HepG2 (cell line): ENCODE measurements around the gene TOMM20. TPM values are rescaled to one million over a fixed set of nuclear protein-coding genes. Genes with fewer than 3 reads are reported as not detected.

Source experiments
- CREB1 ChIP-seq, 2 experiments: fragments of 450-650 bp in 1 of 2; IDR thresholded peaks; 2 replicates each; pipeline ENCODE4 v1.6.1; 2016 to 2017; ENCODE audit warnings: control low read depth in 1 of 2, mild to moderate bottlenecking in 1 of 2, missing compliant biosample characterization in 1 of 2, missing genetic modification characterization in 1 of 2
- FOXO4 ChIP-seq: sonication (generic); formaldehyde crosslinking; conservative IDR thresholded peaks from 2 replicates; pipeline ENCODE4 v1.8.1; 2023; ENCODE audit warnings: missing genetic modification reagents
- HINFP ChIP-seq: sonication (generic); formaldehyde crosslinking; IDR thresholded peaks from 2 replicates; pipeline ENCODE4 v1.4.0; 2020; ENCODE audit warnings: low read depth, mild to moderate bottlenecking, missing genetic modification reagents
- IKZF1 ChIP-seq: fragments of 450-650 bp; IDR thresholded peaks from 2 replicates; pipeline ENCODE4 v1.7.1; 2016
- KLF11 ChIP-seq: IDR thresholded peaks from 2 replicates; pipeline ENCODE4 v1.6.1; 2016; ENCODE audit warnings: missing compliant biosample characterization
- MAFK ChIP-seq, 2 experiments: IDR thresholded peaks in 1 of 2; conservative IDR thresholded peaks in 1 of 2; 2 replicates each; pipeline ENCODE4 v1.6.1; 2011; ENCODE audit warnings: improper control_type of control experiment in 2 of 2, low read length in 2 of 2
- MTA1 ChIP-seq: sonication (generic); formaldehyde crosslinking; IDR thresholded peaks from 2 replicates; pipeline ENCODE4 v1.4.0; 2020; ENCODE audit warnings: missing genetic modification reagents, mild to moderate bottlenecking, borderline replicate concordance
- MXD3 ChIP-seq: IDR thresholded peaks from 2 replicates; pipeline ENCODE4 v1.6.1; 2016; ENCODE audit warnings: mild to moderate bottlenecking, missing biosample characterization, missing genetic modification reagents
- NFE2L2 ChIP-seq: fragments of 150-350 bp; IDR thresholded peaks from 2 replicates; pipeline ENCODE4 v1.6.1; 2014; ENCODE audit warnings: low read length
- PITX1 ChIP-seq: sonication (generic); formaldehyde crosslinking; IDR thresholded peaks from 2 replicates; pipeline ENCODE4 v1.5.1; 2020; ENCODE audit warnings: mild to moderate bottlenecking, missing genetic modification reagents
- POGZ ChIP-seq: sonication (generic); formaldehyde crosslinking; IDR thresholded peaks from 2 replicates; pipeline ENCODE4 v1.4.0; 2020; ENCODE audit warnings: mild to moderate bottlenecking, missing genetic modification reagents
- PRDM4 ChIP-seq: sonication (generic); formaldehyde crosslinking; IDR thresholded peaks from 2 replicates; pipeline ENCODE4 v1.9.0; 2021; ENCODE audit warnings: missing genetic modification reagents, borderline replicate concordance
- RAD21 ChIP-seq: fragments of 450-650 bp; formaldehyde crosslinking; IDR thresholded peaks from 2 replicates; pipeline ENCODE4 v1.5.0; 2020; ENCODE audit warnings: mild to moderate bottlenecking
- SYNCRIP ChIP-seq: fragments of 200-400 bp; formaldehyde crosslinking; IDR thresholded peaks from 2 replicates; pipeline ENCODE4 v1.6.1; 2018; ENCODE audit warnings: mild to moderate bottlenecking, low read depth, low read length; ENCODE audit not compliant: insufficient read depth
- ZBTB39 ChIP-seq: sonication (generic); formaldehyde crosslinking; IDR thresholded peaks from 2 replicates; pipeline ENCODE4 v1.5.0; 2020; ENCODE audit warnings: missing genetic modification reagents
- ZBTB43 ChIP-seq: sonication (generic); formaldehyde crosslinking; conservative IDR thresholded peaks from 2 replicates; pipeline ENCODE4 v1.4.0; 2020; ENCODE audit warnings: missing genetic modification reagents
- ZFP37 ChIP-seq: sonication (generic); formaldehyde crosslinking; IDR thresholded peaks from 2 replicates; pipeline ENCODE4 v1.4.0; 2020; ENCODE audit warnings: missing genetic modification reagents, borderline replicate concordance
- ZNF329 ChIP-seq: sonication (generic); formaldehyde crosslinking; IDR thresholded peaks from 2 replicates; pipeline ENCODE4 v1.9.0; 2021; ENCODE audit warnings: low read depth, mild to moderate bottlenecking, missing genetic modification reagents
- ZNF558 ChIP-seq: sonication (generic); formaldehyde crosslinking; IDR thresholded peaks from 2 replicates; pipeline ENCODE4 v1.9.0; 2022; ENCODE audit warnings: mild to moderate bottlenecking, missing genetic modification reagents, borderline replicate concordance
- ZNF703 ChIP-seq: sonication (generic); formaldehyde crosslinking; IDR thresholded peaks from 2 replicates; pipeline ENCODE4 v1.5.1; 2020; ENCODE audit warnings: missing genetic modification reagents, mild to moderate bottlenecking, moderate library complexity, borderline replicate concordance
- polyA plus RNA-seq, 8 experiments: library from polyadenylated mRNA; depleted of rRNA in 3 of 8; stranded (reverse) in 7 of 8; unstranded in 1 of 8; fragments of >200 nt; fragmentation: Illumina TruSeq in 4 of 8; extraction: Trizol in 4 of 8; gene quantifications; 2 replicates each; pipeline versions ENCODE4 v1.2.1 to v1.2.3, GENCODE V29; 2011 to 2016; ENCODE audit warnings: low read depth in 4 of 8, missing spikeins in 1 of 8, mixed read lengths in 1 of 8; ENCODE audit not compliant: insufficient read depth in 1 of 8
- total RNA-seq, 5 experiments: library from RNA; depleted of rRNA; stranded (reverse); fragments of >200 nt; fragmentation: Illumina TruSeq; extraction: Trizol; gene quantifications; 2 replicates each; pipeline ENCODE4 v1.2.3, GENCODE V29; 2016; ENCODE audit warnings: low read depth in 1 of 5

TOMM20 gene
- total and polyA plus RNA-seq, 2 of the 13 experiments (the other 11 are each of a cell fraction or from before 2014, with no cell fraction given), result 153 to 376 TPM

- TF ChIP-seq HINFP (no peak), POGZ (peak; percentile 23), RAD21 (CRISPR knock-in tag) (no peak), PRDM4 (CRISPR knock-in tag) (no peak), ZBTB43 (CRISPR knock-in tag) (peak; percentile 54; the same call in 1 of the 2 replicates), KLF11 (CRISPR knock-in tag) (no peak), FOXO4 (no peak), ZNF703 (CRISPR knock-in tag) (no peak), NFE2L2 (no peak), MTA1 (CRISPR knock-in tag) (peak; percentile 78; the same call in 1 of the 2 replicates), ZFP37 (CRISPR knock-in tag) (no peak), ZBTB39 (CRISPR knock-in tag) (peak; percentile 52; the same call in 1 of the 2 replicates), IKZF1 (no peak), MAFK (conservative IDR thresholded peaks at IDR 0.05 in 1 of 2, IDR thresholded peaks at IDR 0.05 in 1 of 2; ENCODE audit: low read length in 2 of 2) (no peak), ZNF558 (no peak), SYNCRIP (no peak), CREB1 (IDR thresholded peaks at IDR 0.05) (no peak), CREB1 (CRISPR knock-in tag; IDR thresholded peaks at IDR 0.05) (peak; percentile 21; the same call in 1 of the 2 replicates), PITX1 (CRISPR knock-in tag) (no peak), MXD3 (CRISPR knock-in tag) (peak; percentile 38; the same call in 1 of the 2 replicates), ZNF329 (CRISPR knock-in tag) (no peak)
Observed at GRCh38 chr1:235075048-235075776, 53.4 kb downstream of the TOMM20 start (continued).
